ENCODE measurements around the gene BAK1.
"Not testable (repeated sequence)": the region's sequence is repeated elsewhere in the genome, so short reads cannot be mapped to it uniquely, and the experiment has no call there.

BAK1 gene

DNA sequence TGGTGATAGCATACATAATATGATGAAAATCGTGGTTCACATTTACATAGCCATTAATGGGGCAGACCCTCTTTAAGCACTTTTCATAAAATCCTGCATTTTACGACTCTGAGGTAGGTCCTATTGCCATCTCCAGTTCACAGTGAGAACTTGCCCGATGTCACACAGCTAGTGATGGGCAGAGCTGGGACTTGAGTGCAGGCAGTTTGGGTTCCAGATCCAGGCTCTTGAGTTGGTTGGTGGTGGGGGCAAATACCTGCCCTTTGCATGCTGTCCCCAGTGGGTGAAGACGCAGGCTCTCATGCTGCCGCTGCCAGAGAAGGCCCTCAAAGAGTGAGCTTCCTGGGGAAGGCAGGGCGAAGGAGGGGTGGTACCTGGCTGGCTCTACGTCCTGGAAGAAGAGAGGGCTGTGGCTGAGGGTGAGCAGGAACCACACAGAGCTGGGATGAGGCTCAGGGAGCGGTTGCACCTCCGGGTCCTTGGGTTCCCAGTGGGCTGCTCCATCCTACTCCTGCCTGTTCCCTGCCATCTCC is 6.1 kb upstream of the BAK1 start:
- DNase-seq (ENCODE audit: low spot score), result no peak

DNA sequence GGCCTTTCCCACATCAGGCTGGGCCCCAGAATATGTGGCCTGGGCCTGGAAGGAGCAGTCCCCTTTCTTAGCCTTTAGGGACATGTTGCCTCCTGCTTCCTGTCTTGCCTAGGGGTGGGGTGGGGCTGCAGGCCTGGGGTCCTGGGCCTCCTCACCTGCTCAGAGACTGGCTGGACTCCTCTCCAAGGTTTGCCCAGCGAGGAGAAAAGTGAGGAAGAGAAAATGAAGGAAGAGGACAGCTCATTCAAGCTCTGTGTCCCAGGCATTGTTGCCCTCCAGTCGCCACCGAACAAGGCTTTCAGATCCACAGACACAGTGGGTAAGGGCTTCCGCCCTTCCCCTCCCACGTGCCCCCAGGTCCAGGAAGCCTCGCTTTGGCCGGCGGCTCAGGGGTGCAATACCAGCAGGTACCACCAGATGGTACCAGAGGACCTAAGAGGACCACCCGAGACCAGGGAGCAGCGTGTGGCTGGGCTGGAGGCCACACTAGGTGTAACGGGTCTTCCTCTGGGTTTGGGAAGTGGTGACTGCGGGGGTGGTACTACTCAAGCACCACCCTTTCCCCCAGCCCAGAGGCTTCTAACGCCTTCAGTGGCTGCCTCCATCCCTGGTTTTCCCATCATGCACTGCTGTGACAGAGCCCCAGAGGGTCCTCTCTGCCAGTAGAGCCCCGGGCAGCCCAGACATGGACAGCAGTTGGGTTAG is 5.5 kb upstream of the BAK1 start:
- DNase-seq (ENCODE audit: low spot score), result peak; percentile 73

DNA sequence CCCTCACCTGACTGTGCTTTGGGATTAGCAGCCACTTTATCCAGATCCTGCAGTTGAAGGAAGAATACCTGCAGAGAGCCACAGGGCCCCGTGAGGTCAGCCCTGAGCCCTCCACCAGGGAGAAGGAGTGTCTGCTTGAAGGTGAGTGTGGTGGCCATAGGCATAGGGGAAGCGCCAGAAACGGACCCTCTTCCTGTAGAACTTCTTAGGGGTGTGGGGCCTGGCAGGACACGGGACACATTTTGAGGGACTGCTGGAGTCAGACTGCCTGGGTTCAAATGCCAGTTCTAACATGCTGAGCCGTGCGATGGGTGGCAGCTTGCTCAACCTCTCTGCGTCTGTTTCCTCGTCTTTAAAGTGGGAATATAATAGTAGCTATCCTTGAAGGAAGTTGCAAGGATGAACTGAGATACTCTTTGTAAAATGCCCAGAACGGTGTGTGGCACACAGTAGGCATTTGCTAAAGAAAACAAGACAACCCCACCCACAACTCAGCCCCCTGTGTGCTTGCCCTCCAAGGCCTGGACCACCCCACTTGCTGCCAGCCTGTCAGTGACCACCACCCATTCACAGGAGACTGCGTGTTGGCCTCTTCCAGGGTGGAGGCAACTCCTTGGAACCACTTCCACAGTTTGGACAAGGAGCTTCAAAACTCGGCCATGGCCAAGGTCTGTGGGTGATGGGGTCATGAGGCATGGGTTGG is 4.8 kb upstream of the BAK1 start:
- no peak for DNase-seq (ENCODE audit: low spot score)

DNA sequence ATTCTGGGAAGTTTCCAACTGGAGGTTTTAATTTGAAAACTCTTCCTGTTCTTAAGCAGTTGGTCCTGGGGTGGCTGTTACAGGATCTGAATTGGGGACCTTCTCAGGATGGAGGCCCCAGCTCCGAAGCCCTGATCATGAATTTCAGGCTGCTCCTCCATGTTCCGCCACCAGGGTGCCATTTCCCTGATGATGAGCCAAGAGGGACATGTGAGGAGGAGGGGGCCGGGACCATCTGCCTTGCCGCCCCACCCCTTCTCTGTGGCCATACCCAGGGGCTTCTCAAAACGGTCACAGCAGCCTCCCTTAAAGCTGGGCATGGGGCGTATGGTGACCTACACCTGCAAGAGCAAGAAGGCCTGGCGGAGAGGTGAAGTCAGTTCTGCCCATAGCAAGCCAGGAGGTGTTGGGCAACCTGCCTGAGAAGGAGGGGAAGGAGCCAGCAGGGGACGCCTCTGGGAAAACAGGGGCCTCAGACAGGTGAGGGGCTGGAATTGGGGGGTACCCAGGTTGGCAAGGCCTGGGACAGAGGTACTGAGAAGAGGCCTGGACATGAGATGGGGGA is 3.6 kb upstream of the BAK1 start:
- DNase-seq (ENCODE audit: low spot score), result no peak

DNA sequence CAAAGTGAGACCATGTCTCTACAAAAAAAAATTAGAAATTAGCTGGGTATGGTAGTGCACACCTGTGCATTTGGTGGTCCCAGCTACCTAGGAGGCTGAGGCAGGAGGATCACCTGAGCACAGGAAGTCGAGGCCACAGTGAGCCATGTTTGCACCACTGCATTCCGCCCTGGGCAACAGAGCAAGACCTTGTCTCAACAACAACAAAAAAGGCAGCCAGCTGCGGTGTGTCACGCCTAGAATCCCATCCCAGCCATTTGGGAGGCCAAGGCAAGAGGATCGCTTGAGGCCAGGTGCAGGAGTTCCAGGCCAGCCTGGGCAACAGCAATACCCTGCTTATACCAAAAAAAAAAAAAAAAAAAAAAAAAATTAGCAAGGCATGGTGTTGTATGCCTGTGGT is 1.1 kb upstream of the BAK1 start:
- DNase-seq (ENCODE audit: low spot score), result no peak

DNA sequence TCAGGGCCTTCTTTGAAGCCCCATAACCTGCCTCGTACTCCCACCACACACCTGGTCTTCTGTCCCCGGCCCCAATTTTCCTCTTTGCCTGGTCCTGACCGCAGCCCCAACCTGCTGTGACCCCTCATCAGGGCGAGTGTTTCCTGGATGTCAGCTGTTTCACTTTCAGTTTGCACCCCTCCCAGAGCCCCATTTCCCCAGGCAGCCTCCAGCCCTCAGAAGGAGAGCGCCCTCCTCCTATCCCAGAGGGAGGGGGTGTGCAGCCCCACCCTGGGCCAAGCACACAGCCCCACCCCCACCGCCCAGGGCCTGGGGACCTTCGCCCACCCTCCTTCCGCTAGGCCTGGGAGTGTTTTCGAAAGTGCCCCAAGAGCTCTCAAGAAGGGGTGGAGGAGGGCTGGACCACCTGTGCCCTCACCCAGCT is 1.5 kb downstream of the BAK1 start:
- DNase-seq (ENCODE audit: low spot score), result no peak

DNA sequence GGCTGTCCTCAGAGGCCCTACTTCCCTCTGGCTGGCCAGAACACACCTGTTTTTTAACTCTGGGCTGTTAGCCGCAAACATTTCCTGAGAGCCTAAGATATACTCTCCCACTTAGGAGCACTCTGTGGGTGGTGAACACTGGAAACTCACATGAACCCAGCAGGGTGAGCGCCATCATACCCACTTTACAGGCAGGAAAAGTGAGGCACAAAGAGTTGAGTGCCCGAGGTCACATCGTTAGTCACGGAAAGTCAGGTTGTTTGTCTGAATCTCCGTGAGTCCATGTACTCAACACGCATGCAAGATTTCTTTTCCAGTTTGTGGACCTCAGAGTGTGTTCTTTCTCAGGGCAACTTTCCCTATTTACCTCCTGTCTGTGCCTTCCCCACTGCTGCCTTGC is 1.9 kb downstream of the BAK1 start:
- no peak for DNase-seq (ENCODE audit: low spot score)

DNA sequence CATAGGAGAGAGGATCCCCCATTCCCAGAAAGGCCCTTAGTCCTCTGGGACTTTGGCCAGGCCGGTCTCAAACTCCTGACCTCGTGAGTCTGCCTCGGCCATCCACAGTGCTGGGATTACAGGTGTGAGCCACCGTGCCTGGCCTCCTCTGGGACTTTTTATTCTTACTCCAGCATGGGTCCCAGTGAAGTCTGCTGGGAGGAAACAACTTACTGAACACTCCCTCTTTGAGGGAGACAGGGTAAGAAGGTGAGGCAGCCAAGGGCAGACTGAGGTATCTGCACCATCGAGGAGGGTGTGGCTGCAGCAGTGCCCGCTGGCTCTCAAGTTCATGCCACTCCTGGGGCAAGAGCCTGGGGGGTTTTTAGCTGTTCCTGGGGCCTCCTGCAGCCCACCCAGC is 2.4 kb downstream of the BAK1 start:
- DNase-seq (ENCODE audit: low spot score), result no peak

DNA sequence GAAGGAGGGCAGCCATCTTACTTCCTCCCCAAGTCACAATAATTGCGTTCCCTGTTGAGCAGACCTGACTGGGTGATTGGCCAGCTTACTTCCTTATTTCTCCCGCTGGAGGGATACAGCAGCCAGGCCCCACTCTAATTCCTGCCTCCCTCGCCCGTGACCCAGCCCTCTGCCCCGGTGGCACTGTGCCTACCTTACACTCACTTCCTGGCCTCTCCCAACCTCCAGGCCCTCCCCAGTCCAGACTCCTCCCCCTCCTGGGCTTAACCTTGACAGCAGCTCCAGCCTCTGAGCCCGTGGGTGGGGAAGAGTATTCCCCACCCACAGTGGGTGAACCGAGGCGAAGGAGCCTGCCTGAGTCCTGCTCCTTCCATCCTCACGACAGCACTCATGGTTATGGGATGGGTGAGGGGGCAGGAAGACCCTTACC is 3.0 kb downstream of the BAK1 start:
- DNase-seq (ENCODE audit: low spot score), result peak; percentile 50

DNA sequence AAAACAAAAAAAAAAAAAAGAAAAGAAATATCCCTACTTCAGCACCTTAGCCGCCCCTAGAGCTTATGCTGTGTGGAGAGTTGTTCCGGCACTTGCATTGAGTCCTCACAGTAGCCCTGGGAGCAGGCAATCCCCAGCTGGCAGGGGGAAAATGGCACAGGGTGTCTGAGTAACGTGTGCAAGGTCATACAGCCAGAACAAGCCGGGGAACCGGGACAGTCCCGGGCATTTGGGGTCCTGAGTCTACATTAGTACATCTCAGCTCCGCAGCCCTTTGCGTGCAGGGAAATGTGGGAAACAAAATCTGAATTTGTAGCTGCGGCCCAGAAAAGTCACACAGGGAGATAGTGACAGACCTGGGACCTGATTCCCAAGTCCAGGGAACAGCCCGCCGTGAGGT is 3.4 kb downstream of the BAK1 start:
- DNase-seq (ENCODE audit: low spot score), result no peak

DNA sequence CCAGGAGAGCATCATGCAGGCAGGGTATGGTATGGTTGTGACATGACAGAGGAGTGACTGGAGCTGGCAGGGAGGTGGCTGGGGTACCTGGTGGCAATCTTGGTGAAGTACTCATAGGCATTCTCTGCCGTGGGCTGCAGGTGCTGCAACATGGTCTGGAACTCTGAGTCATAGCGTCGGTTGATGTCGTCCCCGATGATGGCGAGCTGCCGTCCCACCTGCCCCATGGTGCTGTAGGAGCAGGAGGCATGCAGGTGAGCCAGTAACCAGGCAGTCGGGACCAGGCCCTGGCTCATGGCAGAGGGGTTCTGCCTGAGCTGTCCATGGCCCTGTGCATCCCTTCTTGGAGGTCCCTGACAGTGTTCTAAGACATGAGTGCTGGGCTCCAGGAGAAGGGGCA is 4.9 kb downstream of the BAK1 start:
- DNase-seq (ENCODE audit: low spot score), result no peak

DNA sequence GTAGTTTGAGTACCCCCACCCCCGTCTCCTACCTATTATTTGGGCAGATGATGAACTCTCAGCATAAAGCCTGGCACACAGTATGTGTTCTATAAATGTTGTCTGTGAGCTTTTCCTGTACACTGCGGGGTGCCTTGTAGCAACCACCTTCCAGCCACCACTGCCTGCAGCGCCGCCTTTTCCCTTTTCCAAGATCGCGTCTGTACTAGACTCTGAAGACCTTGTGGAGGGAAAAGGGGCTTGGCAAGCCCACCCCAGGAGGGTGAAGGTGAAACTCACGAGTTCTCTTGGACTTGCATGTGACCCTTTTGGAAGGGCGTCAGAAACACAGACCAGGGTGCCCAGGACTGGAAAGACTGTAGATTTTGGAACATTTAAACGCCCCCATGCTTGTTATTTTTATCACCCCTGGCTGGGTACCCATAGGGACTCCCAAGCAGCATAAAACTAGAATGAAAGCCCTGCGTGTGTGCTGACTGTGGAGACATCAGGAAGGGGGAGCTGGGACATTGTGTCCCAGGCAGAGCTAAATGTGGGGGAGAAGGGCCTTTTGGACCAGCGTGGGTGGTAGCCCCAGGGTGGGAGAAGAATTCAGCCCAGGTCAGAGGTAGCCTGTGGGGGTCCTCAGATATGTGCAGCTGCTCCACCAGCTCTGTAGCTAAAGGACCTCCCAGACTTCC is 8.3 kb downstream of the BAK1 start:
- no peak for DNase-seq (ENCODE audit: low spot score)

DNA sequence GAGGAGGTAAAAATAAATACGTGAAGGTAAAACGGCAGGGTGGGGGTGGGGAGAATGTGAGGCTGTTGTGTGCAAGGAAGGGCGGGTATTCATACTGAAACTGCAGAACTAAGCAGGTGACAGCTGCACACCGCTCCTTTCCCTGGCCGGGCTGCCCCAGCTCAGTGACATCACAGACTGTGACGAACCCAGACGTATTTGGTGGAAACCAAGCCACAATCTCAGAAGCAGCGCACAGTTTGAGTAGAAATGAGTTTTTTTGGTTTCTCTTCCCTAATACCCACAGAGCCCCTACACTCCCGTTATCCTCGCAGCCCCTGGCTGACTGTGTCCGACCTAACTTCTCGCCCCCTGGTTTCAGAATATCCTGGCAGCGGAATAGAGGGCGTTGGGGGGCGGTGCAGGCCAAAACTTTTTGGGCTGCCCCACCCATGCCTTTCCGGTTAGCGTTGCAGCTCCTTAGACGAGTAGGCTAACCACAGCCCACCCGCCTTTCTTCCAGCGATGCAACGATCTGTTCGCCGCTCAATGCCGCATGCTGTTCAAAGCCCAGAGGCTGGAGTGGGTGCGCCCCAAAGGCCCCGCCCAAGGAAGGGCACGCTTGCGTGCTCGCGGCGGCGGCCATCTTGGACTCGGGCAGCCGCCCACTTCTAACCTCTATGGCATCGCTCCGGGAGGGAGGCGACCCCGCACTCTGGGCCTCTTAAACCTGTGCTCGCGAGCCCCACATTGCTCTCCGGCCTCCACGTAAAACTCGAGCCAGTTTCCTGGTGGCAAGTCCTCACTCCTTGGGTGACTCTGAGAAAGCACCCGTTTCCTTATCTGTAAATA is 9.1 kb downstream of the BAK1 start:
- DNase-seq (ENCODE audit: low spot score), result peak; percentile 75

DNA sequence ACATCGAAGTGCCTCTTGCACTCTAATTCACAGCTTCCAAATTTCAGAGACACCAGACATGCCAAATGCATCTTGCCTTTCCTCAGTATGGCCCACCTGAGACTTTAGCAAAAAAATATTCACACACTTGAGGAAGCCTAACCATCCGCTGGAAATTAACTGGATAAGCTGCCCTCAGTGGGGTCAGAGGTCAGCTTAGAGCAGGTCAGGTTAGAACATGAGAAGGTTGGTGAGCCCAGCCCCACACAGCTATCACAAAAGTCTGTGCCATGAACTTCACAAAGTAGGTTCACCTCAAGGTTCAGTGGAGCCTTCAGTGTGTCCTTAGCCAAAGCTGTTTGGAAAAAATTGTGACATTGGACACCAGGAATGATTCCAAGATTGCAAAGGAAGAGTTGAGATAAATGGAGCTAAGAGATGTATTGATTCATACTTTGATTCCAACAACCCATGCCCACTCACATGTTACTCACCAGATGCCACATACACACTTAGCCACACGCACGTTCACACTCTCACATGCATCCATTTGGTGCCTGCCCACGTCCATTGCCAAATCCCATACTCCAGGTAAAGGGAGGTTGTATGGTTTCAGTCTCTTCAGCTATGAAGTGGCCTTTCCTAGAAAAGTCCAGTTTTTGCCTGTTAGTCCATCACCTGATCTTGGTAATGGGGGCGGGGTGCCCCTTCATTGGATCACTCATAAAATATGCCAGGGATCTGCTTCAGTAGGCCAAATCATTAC is 11.1 kb downstream of the BAK1 start:
- DNase-seq (ENCODE audit: low spot score), result no peak

DNA sequence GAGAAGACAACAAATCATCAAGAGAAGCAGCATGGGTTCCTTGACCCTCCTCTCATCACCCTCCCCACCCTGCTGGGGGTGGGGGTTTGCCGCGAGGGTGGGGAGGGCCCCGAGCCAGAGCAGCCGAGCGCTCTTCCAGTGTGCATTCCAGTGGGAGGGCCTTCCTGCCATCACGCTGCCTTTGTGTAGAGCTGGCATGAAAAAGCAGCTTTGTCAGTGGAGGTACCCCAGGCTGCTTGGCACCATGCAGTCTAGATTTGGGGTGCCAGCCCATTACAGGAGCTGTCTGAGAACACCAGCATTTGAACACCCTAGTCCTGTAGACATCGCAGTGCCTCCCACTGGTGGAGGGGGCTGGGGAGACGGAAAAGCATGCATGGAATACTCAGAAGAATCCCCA is 12.2 kb downstream of the BAK1 start:
- no peak for DNase-seq (ENCODE audit: low spot score)

DNA sequence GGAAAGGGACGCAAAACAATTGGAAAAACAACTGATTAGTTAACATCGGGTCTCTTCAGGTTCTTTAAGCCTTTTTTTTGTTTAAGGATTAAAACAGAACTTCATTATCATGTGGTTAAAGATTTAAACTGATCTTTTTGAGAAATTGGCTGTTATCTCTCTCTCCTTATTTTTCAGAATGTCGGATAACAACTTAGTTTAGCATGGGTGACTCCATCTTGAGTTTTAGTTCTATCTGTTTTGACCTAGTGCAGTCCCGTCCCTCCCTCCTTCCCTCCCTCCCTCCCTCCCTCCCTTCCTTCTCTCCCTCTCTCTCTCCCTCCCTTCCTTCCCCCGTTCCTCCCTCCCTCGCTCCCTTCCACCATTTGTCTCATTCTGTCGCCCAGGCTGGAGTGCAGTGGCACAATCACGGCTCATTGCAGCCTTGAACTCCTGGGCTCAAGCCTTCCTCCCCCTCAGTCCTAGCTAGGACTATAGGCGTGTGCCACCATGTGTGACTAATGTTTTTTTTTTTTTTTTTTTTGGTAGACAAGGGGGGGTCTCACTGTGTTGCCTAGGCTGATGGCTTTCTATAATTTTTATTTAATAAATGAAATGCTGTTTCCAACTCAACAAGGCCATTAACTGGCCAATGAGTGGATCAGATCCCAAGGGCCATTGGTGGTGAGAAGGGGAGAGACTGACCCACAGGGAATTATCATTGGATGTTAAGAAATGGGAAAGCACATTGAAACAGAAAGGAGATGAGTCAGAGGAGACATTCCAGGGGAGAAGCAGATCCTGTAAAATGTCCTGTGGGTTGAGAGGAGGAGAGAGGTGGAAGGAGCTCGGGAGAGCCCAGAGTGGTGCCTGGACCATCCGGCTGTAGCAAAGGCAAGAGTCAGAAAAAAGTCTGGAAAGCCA is 13.6 kb downstream of the BAK1 start:
- no peak for DNase-seq (ENCODE audit: low spot score)

DNA sequence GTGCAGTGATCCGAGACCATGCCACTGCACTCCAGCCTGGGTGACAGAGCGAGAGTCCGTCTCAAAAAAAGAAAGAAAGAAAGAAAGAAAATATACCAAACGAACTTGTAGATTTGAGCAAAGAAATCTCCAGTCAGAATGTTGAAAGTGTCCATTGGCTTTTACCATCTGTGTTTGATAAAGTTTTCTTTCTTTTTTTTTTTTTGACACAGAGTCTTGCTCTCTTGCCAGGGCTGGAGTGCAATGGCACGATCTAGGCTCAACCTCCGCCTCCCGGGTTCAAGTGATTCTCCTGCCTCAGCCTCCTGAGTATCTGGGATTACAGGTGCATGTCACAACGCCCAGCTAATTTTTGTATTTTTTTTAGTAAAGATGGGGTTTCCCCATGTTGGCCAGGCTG is 21.3 kb downstream of the BAK1 start:
- DNase-seq (ENCODE audit: low spot score), result no peak

DNA sequence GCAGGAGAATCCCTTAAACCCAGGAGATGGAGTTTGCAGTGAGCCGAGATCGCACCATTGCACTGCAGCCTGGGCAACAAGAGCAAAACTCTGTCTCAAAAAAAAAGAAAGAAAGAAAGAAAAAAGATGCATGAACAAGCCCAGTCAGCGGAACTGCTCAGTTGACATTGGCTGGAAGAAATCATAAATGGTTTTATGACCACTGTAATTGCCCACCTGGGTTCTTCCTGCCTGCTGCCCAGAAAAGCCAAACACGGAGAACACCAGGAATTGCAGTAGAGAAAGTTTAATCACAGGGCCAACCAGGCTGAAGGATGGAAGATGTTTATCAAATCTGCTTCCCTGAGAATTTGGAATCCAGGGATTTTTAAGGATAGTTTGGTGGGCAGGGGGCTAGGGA is 22.7 kb downstream of the BAK1 start:
- no peak for DNase-seq (ENCODE audit: low spot score)

DNA sequence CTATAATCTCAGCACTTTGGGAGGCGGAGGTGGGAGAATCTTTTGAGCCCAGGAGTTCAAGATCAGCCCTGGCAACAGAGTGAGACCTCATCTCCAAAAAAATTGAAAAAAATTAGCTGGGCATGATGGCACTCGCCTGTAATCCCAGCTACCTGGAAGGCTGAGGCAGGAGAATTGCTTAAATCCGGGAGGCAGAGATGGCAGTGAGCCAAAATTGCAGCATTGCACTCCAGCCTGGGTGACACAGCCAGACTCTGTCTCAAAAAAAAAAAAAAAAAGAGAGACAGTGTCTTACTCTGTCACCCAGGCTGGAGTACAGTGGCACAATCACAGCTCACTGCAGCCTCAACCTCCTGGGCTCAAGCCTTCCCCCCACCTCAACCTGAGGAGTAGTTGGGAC is 27.2 kb downstream of the BAK1 start:
- not testable (repeated sequence) for DNase-seq (ENCODE audit: low spot score)

DNA sequence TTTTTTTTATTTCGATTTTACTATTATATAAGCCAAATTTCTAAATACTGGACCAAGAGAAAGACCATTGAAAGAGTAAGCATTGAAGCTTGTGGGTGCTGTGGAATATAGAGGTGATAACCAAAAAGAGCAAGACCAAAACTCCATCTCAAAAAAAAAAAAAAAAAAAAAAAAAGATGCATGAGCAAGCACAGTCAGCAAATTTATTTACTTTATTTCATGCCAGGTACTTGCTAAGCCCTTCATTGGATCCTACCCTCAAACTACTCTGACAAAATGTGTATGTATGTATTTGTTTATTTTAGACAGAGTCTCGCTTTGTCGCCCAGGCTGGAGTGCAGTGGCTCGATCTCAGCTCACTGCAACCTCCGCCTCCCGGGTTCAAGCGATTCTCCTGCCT is 27.8 kb downstream of the BAK1 start:
- DNase-seq (ENCODE audit: low spot score), result no peak

Data from pons (tissue), 1 donor.